K562 (cell line): Measurements from ENCODE around the gene RNF43. TPM values are rescaled to one million over a fixed set of nuclear protein-coding genes. Genes with fewer than 3 reads are reported as not detected.

ENCODE experiments used
- CCNT2 ChIP-seq: IDR thresholded peaks from 2 replicates; pipeline ENCODE4 v1.6.1; 2011; ENCODE audit warnings: borderline replicate concordance, low read depth, mild to moderate bottlenecking, moderate library complexity, mixed read lengths, low read length; ENCODE audit not compliant: insufficient read length; ENCODE audit errors: extremely low read depth
- CTBP1 ChIP-seq: fragments of 450-650 bp; IDR thresholded peaks from 2 replicates; pipeline ENCODE4 v1.6.1; 2016; ENCODE audit warnings: borderline replicate concordance
- E2F5 ChIP-seq: sonication (generic); formaldehyde crosslinking; IDR thresholded peaks from 2 replicates; pipeline ENCODE4 v1.8.0; 2022; ENCODE audit warnings: mild to moderate bottlenecking, missing genetic modification reagents
- ETV6 ChIP-seq, 3 experiments: fragments of 150-350 bp in 1 of 3; sonication (generic) in 1 of 3; formaldehyde crosslinking in 1 of 3; IDR thresholded peaks; 2 replicates each; pipeline versions ENCODE4 v1.6.1 to v1.8.0; 2014 to 2022; ENCODE audit warnings: borderline replicate concordance in 2 of 3, low read depth in 2 of 3, antibody characterized with exemption in 1 of 3, low read length in 1 of 3, mild to moderate bottlenecking in 1 of 3, missing genetic modification reagents in 1 of 3
- MLLT1 ChIP-seq, 2 experiments: fragments of 450-650 bp; IDR thresholded peaks; 2 replicates each; pipeline ENCODE4 v1.6.1; 2016
- MNT ChIP-seq, 2 experiments: fragments of 450-650 bp; conservative IDR thresholded peaks; 2 replicates each; pipeline ENCODE4 v1.6.1; 2017; ENCODE audit warnings: mild to moderate bottlenecking in 2 of 2, moderate library complexity in 2 of 2
- NCOA1 ChIP-seq: fragments of 450-650 bp; IDR thresholded peaks from 2 replicates; pipeline ENCODE4 v1.6.1; 2016; ENCODE audit warnings: low read depth
- RERE ChIP-seq: sonication (generic); formaldehyde crosslinking; IDR thresholded peaks from 2 replicates; pipeline ENCODE4 v1.8.0; 2023; ENCODE audit warnings: missing genetic modification reagents, mild to moderate bottlenecking, borderline replicate concordance
- SIN3A ChIP-seq, 2 experiments: fragments of 150-350 bp in 1 of 2; IDR thresholded peaks; 2 replicates each; pipeline ENCODE4 v1.6.1; 2011 to 2016; ENCODE audit warnings: borderline replicate concordance in 2 of 2, low read depth in 2 of 2, low read length in 2 of 2, mild to moderate bottlenecking in 2 of 2, moderate library complexity in 2 of 2; ENCODE audit not compliant: control insufficient read depth in 1 of 2
- STAT5A ChIP-seq: IDR thresholded peaks from 2 replicates; pipeline ENCODE4 v1.6.1; 2012; ENCODE audit warnings: low read length, inconsistent platforms, borderline replicate concordance
- TEAD1 ChIP-seq, 2 experiments: fragments of 450-650 bp in 1 of 2; sonication (generic) in 1 of 2; formaldehyde crosslinking; IDR thresholded peaks; 2 replicates each; pipeline versions ENCODE4 v1.4.0 to v1.8.0; 2020 to 2022; ENCODE audit warnings: mild to moderate bottlenecking in 2 of 2, missing genetic modification reagents in 1 of 2
- polyA plus RNA-seq, 8 experiments: library from polyadenylated mRNA; depleted of rRNA in 4 of 8; stranded (reverse) in 5 of 8; unstranded in 3 of 8; fragments of >200 nt; fragmentation: Nextera tagmentation in 2 of 8; fragmentation: Illumina TruSeq in 1 of 8; extraction: Ambion mirVana in 2 of 8; extraction: Trizol in 1 of 8; gene quantifications; 2 replicates each; pipeline versions ENCODE4 v1.2.1 to v1.2.3, GENCODE V29; 2011 to 2014; ENCODE audit warnings: inconsistent platforms in 1 of 8, missing spikeins in 1 of 8
- total RNA-seq, 7 experiments: library from RNA; depleted of rRNA in 6 of 7; stranded (reverse); fragments of >200 nt in 6 of 7; fragmentation: Illumina TruSeq in 2 of 7; extraction: Trizol in 2 of 7; gene quantifications; 2 replicates each; pipeline versions ENCODE4 v1.2.1 to v1.2.3, GENCODE V29; 2011 to 2021; ENCODE audit warnings: low replicate concordance in 1 of 7

The RNF43 gene
- total and polyA plus RNA-seq, 9 of the 15 experiments (the other 6 are each of a cell fraction or from before 2014, with no cell fraction given): 0.29 to 2.7 (median 1.4) TPM

- TF ChIP-seq SIN3A (IDR thresholded peaks at IDR 0.05; ENCODE audit: borderline replicate concordance in 2 of 2, control insufficient read depth in 1 of 2, low read depth in 2 of 2, low read length in 2 of 2) (0 out of 4 replicates have a peak, but pooled peaks of 1 of the 2 experiments have one; percentile 16), E2F5 (CRISPR knock-in tag) (no peak), TEAD1 (CRISPR knock-in tag; IDR thresholded peaks at IDR 0.05) (0 out of 4 replicates have a peak, but pooled peaks of 1 of the 2 experiments have one; percentile 11), NCOA1 (peak; percentile 70; the same call in 1 of the 2 replicates), MLLT1 (IDR thresholded peaks at IDR 0.05) (0 out of 4 replicates have a peak, but pooled peaks have one; percentile 12 to 22), ETV6 (IDR thresholded peaks at IDR 0.05; ENCODE audit: borderline replicate concordance in 1 of 2, low read depth in 2 of 2, low read length in 1 of 2) (no peak), ETV6 (CRISPR knock-in tag; IDR thresholded peaks at IDR 0.05; ENCODE audit: borderline replicate concordance) (no peak), MNT (conservative IDR thresholded peaks at IDR 0.05) (peak in 1 of 2 experiments; percentile 64; a peak in 2 of 4 replicates), STAT5A (peak; percentile 83), CCNT2 (peak; percentile 77), RERE (CRISPR knock-in tag) (no peak), CTBP1 (0 out of 2 replicates have a peak, but pooled peaks have one; percentile 51)
Observed at GRCh38 chr17:58436805-58437239, 19.5 kb upstream of the RNF43 start (continued).
